Esophagus squamous epithelium (tissue), 5 donors: Measurements from ENCODE around the gene PTGS1. TPM values are rescaled to one million over a fixed set of nuclear protein-coding genes. Genes with fewer than 3 reads are reported as not detected.

Experiments
- DNase-seq: peaks from one replicate; lab custom pipeline; 2025; lab: John Stamatoyannopoulos, UW
- H3K27ac ChIP-seq, 4 donors: fragments of 200-600 bp; sonication (generic); one replicate each; pipeline ENCODE4 v1.5.1; 2016 to 2019; ENCODE audit warnings: mild to moderate bottlenecking in 1 of 4
- H3K27me3 ChIP-seq, 4 donors: fragments of 200-600 bp; sonication (generic); 1 replicate in 3 of 4; 2 replicates in 1 of 4; pipeline versions ENCODE4 v1.5.1 to v1.6.0; 2017 to 2021; ENCODE audit warnings: antibody characterized with exemption in 1 of 4
- H3K36me3 ChIP-seq, 3 donors: fragments of 200-600 bp; sonication (generic); one replicate each; pipeline ENCODE4 v1.5.1; 2016 to 2019
- H3K4me1 ChIP-seq, 3 donors: fragments of 200-600 bp; sonication (generic); one replicate each; pipeline ENCODE4 v1.5.1; 2017 to 2019
- H3K4me3 ChIP-seq, 4 donors: fragments of 200-600 bp; sonication (generic); 1 replicate in 3 of 4; 2 replicates in 1 of 4; pipeline ENCODE4 v1.5.1; 2016 to 2019; ENCODE audit warnings: mild to moderate bottlenecking in 2 of 4, moderate library complexity in 1 of 4
- H3K9me3 ChIP-seq, 3 donors: fragments of 200-600 bp; sonication (generic); one replicate each; pipeline ENCODE4 v1.5.1; 2016 to 2019
- POLR2A ChIP-seq, 4 donors: fragments of 450-650 bp; IDR thresholded peaks; one replicate each; pipeline ENCODE4 v1.6.1; 2017; ENCODE audit warnings: antibody characterized with exemption in 4 of 4, mild to moderate bottlenecking in 4 of 4, moderate library complexity in 3 of 4
- WGBS, 2 donors: methylation state at CpG; one replicate each; pipeline ENCODE4 v1.1.5; 2018; 5-methylcytosine and 5-hydroxymethylcytosine counted together
- intact Hi-C: fragments of 100-400 bp; cut with DNase I; formaldehyde crosslinking; loops from one replicate; pipeline ENCODE4 v1.15.0; 2022
- total RNA-seq, 4 donors: library from RNA; depleted of rRNA; stranded (reverse); fragments of >200 nt; gene quantifications; one replicate each; pipeline ENCODE4 v1.1.0, GENCODE V29; 2016
- TF ChIP-seq, protein P1 (sequence below), 6 experiments: fragments of 450-650 bp in 4 of 6; fragments of 200-600 bp in 2 of 6; sonication (generic) in 2 of 6; IDR thresholded peaks; one replicate each; pipeline ENCODE4 v1.5.1; 2016 to 2019; ENCODE audit warnings: antibody characterized with exemption in 6 of 6, mild to moderate bottlenecking in 4 of 6, moderate library complexity in 4 of 6
- donor health status: DM: yes; HTN: yes; CAD: no.

Gene PTGS1
- total RNA-seq, 4 donors from 2014 or later = 15.6 to 36.1 (median 30.3) TPM

DNA sequence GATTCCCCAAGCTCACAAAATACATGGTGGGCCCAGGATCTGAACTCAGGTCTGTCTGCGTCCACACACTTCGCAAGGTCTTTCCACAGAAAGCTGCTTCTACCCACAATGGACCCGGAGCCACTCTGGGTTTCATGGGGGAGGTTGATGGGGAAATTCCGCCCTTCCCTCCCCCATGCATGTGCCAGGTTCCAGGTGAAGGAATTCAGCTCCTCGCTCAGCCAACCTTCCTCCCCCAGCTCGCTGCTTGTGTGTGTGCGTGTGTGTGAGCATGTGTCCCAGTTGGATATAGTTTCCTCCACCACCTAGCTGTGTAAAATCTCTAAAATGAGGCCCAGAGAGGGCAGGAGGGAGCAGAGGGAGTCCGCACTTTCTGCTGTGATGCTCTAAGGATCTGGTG lies 1.0 kb downstream of the PTGS1 start:
- no peak for TF ChIP-seq POLR2A (IDR thresholded peaks at IDR 0.05)
- TF ChIP-seq, protein P1, sequence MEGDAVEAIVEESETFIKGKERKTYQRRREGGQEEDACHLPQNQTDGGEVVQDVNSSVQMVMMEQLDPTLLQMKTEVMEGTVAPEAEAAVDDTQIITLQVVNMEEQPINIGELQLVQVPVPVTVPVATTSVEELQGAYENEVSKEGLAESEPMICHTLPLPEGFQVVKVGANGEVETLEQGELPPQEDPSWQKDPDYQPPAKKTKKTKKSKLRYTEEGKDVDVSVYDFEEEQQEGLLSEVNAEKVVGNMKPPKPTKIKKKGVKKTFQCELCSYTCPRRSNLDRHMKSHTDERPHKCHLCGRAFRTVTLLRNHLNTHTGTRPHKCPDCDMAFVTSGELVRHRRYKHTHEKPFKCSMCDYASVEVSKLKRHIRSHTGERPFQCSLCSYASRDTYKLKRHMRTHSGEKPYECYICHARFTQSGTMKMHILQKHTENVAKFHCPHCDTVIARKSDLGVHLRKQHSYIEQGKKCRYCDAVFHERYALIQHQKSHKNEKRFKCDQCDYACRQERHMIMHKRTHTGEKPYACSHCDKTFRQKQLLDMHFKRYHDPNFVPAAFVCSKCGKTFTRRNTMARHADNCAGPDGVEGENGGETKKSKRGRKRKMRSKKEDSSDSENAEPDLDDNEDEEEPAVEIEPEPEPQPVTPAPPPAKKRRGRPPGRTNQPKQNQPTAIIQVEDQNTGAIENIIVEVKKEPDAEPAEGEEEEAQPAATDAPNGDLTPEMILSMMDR (IDR thresholded peaks at IDR 0.05) = no peak
- Histone ChIP-seq H3K36me3 (no peaks in the 10 kb centered on the region), H3K4me3 (peak overlapping the region in 3 of 4 donors; percentile 57 to 69 (median 64)), H3K27ac (peak overlapping the region; percentile 22 to 85 (median 83)), H3K4me1 (peaks cover 60 to 100% (median 66%) of the 10 kb centered on the region in 3 donors), H3K27me3 (no peaks in the 10 kb centered on the region), H3K9me3 (no peaks in the 10 kb centered on the region)
- DNase-seq = no peak
- intact Hi-C loops = no loop called here
- 85 to 93% methylated on average over 5 to 6 of the region's 8 CpGs for WGBS, 2 donors

DNA sequence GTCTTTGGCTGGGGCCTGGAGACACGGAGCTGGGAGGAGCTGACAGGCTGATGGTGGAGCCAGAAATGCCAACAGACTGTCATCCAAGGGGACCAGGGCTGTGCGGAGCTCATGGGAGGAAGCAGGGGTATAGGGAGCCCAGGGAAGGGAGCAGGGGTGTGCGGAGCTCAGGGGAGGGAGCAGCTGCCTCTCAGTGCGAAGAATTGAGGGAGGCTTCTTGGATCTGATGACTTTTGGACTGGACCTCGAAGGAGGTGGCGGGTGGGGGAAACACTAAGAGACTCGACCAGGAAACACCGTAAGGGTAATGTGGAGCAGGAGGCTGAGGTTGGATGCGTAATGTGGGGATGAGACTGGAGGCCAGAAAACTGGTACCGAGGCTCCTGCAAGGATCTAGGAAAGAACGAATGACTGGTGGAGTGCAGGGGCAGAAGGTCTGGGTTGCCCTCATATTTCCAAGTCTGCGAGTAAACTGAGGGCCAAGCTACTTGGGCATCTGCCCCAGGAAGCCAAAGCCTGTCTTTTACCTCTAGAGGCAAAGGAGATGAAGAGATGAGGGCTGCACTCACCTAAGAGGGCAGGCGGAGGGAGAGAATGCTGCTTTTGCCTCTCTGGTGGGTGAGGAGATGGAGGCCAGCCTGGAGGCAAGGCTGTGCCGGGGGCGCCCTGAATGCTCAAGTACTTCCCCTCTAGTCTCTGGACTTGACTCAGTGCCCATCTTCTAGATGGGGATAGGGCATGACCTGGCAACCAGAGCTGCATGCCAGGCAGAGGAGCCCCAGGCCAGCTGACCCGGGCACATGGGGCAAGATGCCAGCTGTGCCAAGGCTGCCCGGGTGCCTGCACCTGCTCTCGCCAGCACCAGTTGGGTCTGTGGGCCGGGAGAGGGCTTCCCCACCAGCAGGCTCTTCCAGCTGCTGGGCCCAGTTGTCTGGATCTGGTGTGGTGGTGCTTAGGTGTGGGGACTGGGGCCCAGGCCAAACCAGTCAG lies 2.3 kb downstream of the PTGS1 start:
- TF ChIP-seq, protein P1 (IDR thresholded peaks at IDR 0.05) = no peak
- TF ChIP-seq POLR2A (IDR thresholded peaks at IDR 0.05) = no peak
- peak overlapping the region in 3 of 4 donors; percentile 82 to 85 (median 84) for H3K27ac ChIP-seq
- peaks cover 0 to 6% (median 0%) of the 10 kb centered on the region in 3 donors for H3K36me3 ChIP-seq
- WGBS, 2 donors = 72 to 73% methylated on average over 18 to 19 of the region's 19 CpGs
- intact Hi-C loops = no loop called here
- H3K4me1 ChIP-seq = peaks cover 47 to 95% (median 57%) of the 10 kb centered on the region in 3 donors
- no peaks in the 10 kb centered on the region for H3K27me3 ChIP-seq
- H3K9me3 ChIP-seq = no peaks in the 10 kb centered on the region
- DNase-seq = no peak
- H3K4me3 ChIP-seq = peak overlapping the region in 1 of 4 donors; percentile 12

DNA sequence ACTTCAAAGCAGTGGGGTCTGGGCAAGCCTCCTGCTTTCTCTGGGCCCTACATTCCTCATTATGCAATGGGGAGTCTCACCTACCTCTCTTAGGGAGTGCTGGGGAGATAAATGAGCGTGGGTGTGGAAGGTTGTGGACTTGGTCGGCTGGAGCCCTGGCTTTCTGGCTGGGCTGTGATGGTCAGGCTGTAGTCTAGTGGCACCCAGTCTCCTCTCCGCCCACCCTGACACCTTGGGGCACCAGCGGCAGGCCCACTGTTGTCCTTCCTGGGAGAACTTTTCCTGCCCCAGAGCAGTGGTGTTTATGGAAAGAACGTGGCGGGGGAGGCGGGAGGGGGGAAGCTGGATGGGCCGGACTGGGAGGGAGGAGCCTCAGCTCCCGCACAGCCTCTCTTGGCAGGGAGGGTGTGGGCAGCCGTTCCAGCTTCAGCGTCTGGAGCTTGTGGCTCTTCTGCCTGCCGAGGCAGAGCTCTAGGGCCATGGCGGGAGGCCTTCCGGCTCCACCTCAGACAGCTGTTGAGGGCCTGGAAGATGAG lies 4.1 kb downstream of the PTGS1 start:
- peak overlapping the region in 2 of 4 donors; percentile 16 to 42 for H3K4me3 ChIP-seq
- peaks cover 0 to 4% (median 0%) of the 10 kb centered on the region in 3 donors for H3K9me3 ChIP-seq
- H3K4me1 ChIP-seq = peaks cover 33 to 77% (median 40%) of the 10 kb centered on the region in 3 donors
- TF ChIP-seq, protein P1 (IDR thresholded peaks at IDR 0.05) = no peak
- peak in 1 of 4 donors; percentile 13 for TF ChIP-seq POLR2A (IDR thresholded peaks at IDR 0.05)
- no peak for DNase-seq
- H3K27me3 ChIP-seq = no peaks in the 10 kb centered on the region
- intact Hi-C loops = no loop called here
- H3K36me3 ChIP-seq = peaks cover 0 to 25% (median 0%) of the 10 kb centered on the region in 3 donors
- 0 to 36% methylated on average over 1 to 5 of the region's 14 CpGs for WGBS, 2 donors
- H3K27ac ChIP-seq = peak overlapping the region; percentile 58 to 84 (median 83)

DNA sequence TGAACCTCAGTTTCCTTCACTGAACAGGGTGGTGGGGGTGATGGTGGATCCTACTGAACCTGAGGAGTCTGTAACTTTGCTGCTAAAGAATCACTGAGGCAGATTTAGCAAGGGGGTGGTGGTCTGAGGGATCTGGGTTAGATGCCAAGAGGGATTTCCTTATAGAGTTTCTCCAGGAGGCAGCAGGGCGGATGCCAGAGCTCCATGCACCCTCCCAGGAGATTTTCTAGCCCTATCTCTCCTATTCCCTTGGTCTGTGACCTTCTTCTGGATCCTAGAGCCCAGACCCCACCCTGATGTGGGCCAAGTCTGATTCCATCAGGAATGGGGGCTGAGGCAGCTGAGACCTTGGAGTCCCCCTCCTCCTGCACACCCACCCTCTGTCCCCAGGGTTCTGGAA lies 6.0 kb downstream of the PTGS1 start:
- H3K36me3 ChIP-seq = peaks cover 0 to 35% (median 0%) of the 10 kb centered on the region in 3 donors
- no peak for DNase-seq
- intact Hi-C loops = no loop called here
- 78 to 100% methylated on average over 1 of the region's 1 CpG for WGBS, 2 donors
- H3K4me3 ChIP-seq = no peak overlapping the region
- H3K27ac ChIP-seq = peak overlapping the region; percentile 58 to 84 (median 83)
- TF ChIP-seq, protein P1 (IDR thresholded peaks at IDR 0.05) = no peak
- TF ChIP-seq POLR2A (IDR thresholded peaks at IDR 0.05) = no peak
- H3K9me3 ChIP-seq = peaks cover 0 to 4% (median 0%) of the 10 kb centered on the region in 3 donors
- no peaks in the 10 kb centered on the region for H3K27me3 ChIP-seq
- peaks cover 25 to 58% (median 25%) of the 10 kb centered on the region in 3 donors for H3K4me1 ChIP-seq
